B cell (primary cell): ENCODE measurements around the gene SASH1.

Experiments
- CTCF ChIP-seq: fragments of 200-600 bp; IDR thresholded peaks from one replicate; pipeline ENCODE4 v1.8.0; 2022; ENCODE audit warnings: antibody characterized with exemption, mild to moderate bottlenecking
- EZH2 ChIP-seq: IDR thresholded peaks from 2 replicates; pipeline ENCODE4 v1.6.1; 2012; ENCODE audit warnings: borderline replicate concordance, low read depth, mild to moderate bottlenecking, moderate library complexity, low read length; ENCODE audit not compliant: insufficient read depth, poor library complexity, severe bottlenecking

GRCh38 chr6:148443798-148444560, 101.3 kb downstream of the SASH1 start:
- TF ChIP-seq EZH2 (no peak), CTCF (no peak)
